Measurements from ENCODE around the gene RNF113B. TPM values are rescaled to one million over a fixed set of nuclear protein-coding genes. Genes with fewer than 3 reads are reported as not detected.

Gene RNF113B
- total and polyA plus RNA-seq, 2 of the 13 experiments (the other 11 are each of a cell fraction or from before 2014, with no cell fraction given): not detected

- TF ChIP-seq ZNF414 (CRISPR knock-in tag; IDR thresholded peaks at IDR 0.05): no peak
- no peak for TF ChIP-seq ZNF142 (CRISPR knock-in tag; IDR thresholded peaks at IDR 0.05)
- no peak for TF ChIP-seq HIVEP1 (CRISPR knock-in tag; IDR thresholded peaks at IDR 0.05)
- no peak for TF ChIP-seq SP1 (IDR thresholded peaks at IDR 0.05)
- TF ChIP-seq SP1 (CRISPR knock-in tag; IDR thresholded peaks at IDR 0.05): no peak
- no peak for TF ChIP-seq CAMTA2 (CRISPR knock-in tag; IDR thresholded peaks at IDR 0.05; ENCODE audit: borderline replicate concordance)
- no peak for TF ChIP-seq E2F2 (CRISPR knock-in tag; IDR thresholded peaks at IDR 0.05; ENCODE audit: borderline replicate concordance)
- no peak for TF ChIP-seq BCL3 (CRISPR knock-in tag; IDR thresholded peaks at IDR 0.05)
- TF ChIP-seq ZNF382 (CRISPR knock-in tag; IDR thresholded peaks at IDR 0.05; ENCODE audit: borderline replicate concordance): no peak
- TF ChIP-seq LRRFIP1 (CRISPR knock-in tag; conservative IDR thresholded peaks at IDR 0.05): no peak
- TF ChIP-seq POLR2AphosphoS5 (IDR thresholded peaks at IDR 0.05; ENCODE audit: low read depth, low read length): no peak
- TF ChIP-seq ZNF33A (CRISPR knock-in tag; IDR thresholded peaks at IDR 0.05; ENCODE audit: borderline replicate concordance): no peak
- TF ChIP-seq TFDP1 (CRISPR knock-in tag; IDR thresholded peaks at IDR 0.05; ENCODE audit: borderline replicate concordance): no peak
- no peak for TF ChIP-seq ZNF749 (CRISPR knock-in tag; IDR thresholded peaks at IDR 0.05; ENCODE audit: borderline replicate concordance)
- TF ChIP-seq PBX3 (CRISPR knock-in tag; IDR thresholded peaks at IDR 0.05; ENCODE audit: borderline replicate concordance): no peak
Observed at GRCh38 chr13:98147521-98147920, 29.5 kb downstream of the RNF113B start (continued).
